ENCODE measurements around the gene IDNK. TPM values are rescaled to one million over a fixed set of nuclear protein-coding genes. Genes with fewer than 3 reads are reported as not detected.

The IDNK gene
- total RNA-seq, 1 donor from 2014 or later: 2.8 TPM

DNA sequence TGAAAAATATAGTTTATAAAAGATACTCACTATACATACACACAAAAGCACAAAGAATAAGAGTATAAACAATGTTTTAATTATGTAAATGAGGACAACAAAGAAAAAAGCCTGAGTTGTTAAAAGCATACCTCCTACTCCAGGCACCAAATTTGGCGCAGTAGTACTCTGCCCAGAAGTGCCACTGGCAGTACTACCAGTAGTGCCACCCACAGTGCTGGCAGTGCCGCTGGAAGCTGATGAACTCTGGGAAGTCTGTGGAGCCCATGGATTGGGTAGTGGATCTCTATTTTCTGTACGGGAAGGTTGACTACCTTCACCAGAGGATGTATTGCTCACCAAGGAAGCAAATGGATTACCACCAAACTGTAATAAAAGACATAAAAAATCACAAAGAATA is 54.7 kb downstream of the IDNK start:
- no peak overlapping the region for H3K27ac Mint-ChIP-seq (ENCODE audit: unreplicated experiment)
- H3K36me3 Mint-ChIP-seq (ENCODE audit: unreplicated experiment): no peaks in the 10 kb centered on the region
- H3K9me3 Mint-ChIP-seq (ENCODE audit: unreplicated experiment): no peaks in the 10 kb centered on the region
- TF ChIP-seq, protein P1, sequence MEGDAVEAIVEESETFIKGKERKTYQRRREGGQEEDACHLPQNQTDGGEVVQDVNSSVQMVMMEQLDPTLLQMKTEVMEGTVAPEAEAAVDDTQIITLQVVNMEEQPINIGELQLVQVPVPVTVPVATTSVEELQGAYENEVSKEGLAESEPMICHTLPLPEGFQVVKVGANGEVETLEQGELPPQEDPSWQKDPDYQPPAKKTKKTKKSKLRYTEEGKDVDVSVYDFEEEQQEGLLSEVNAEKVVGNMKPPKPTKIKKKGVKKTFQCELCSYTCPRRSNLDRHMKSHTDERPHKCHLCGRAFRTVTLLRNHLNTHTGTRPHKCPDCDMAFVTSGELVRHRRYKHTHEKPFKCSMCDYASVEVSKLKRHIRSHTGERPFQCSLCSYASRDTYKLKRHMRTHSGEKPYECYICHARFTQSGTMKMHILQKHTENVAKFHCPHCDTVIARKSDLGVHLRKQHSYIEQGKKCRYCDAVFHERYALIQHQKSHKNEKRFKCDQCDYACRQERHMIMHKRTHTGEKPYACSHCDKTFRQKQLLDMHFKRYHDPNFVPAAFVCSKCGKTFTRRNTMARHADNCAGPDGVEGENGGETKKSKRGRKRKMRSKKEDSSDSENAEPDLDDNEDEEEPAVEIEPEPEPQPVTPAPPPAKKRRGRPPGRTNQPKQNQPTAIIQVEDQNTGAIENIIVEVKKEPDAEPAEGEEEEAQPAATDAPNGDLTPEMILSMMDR (IDR thresholded peaks at IDR 0.05; ENCODE audit: partially characterized antibody, unreplicated experiment): no peak
- DNase-seq: no peak
- H3K4me3 Mint-ChIP-seq (ENCODE audit: unreplicated experiment): no peak overlapping the region
- H3K27me3 Mint-ChIP-seq (ENCODE audit: unreplicated experiment): peaks cover 4% of the 10 kb centered on the region
- no peaks in the 10 kb centered on the region for H3K4me1 Mint-ChIP-seq (ENCODE audit: low read depth, unreplicated experiment)

DNA sequence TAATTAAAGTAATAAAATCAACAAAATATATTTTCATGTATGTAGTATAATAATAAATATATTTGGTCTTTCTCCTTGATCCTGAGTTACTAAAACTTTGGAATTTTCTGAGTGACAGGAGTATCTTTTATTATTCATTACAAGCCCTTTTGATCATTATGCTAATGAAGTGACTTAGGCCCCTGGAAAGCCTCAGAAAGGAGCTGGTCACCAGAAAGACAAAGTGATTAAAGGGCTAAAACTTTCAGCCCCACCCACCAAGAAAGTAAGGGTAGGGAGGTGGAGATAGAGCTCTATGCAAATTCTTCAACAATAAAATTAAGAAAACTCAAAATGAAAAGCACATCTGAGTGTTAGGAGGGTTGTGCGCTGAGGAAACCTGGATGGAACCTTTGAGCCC is 57.3 kb downstream of the IDNK start:
- TF ChIP-seq, protein P1 (IDR thresholded peaks at IDR 0.05; ENCODE audit: partially characterized antibody, unreplicated experiment): no peak
- Mint-ChIP-seq H3K4me3 (ENCODE audit: unreplicated experiment) (no peak overlapping the region), H3K9me3 (ENCODE audit: unreplicated experiment) (no peaks in the 10 kb centered on the region), H3K4me1 (ENCODE audit: low read depth, unreplicated experiment) (no peaks in the 10 kb centered on the region), H3K27me3 (ENCODE audit: unreplicated experiment) (peaks cover 5% of the 10 kb centered on the region), H3K36me3 (ENCODE audit: unreplicated experiment) (no peaks in the 10 kb centered on the region), H3K27ac (ENCODE audit: unreplicated experiment) (no peak overlapping the region)
- no peak for DNase-seq

- Mint-ChIP-seq H3K4me1 (ENCODE audit: low read depth, unreplicated experiment) (no peaks in the 10 kb centered on the region), H3K27me3 (ENCODE audit: unreplicated experiment) (peaks cover 3% of the 10 kb centered on the region), H3K36me3 (ENCODE audit: unreplicated experiment) (no peaks in the 10 kb centered on the region), H3K9me3 (ENCODE audit: unreplicated experiment) (no peaks in the 10 kb centered on the region), H3K27ac (ENCODE audit: unreplicated experiment) (no peak overlapping the region), H3K4me3 (ENCODE audit: unreplicated experiment) (no peak overlapping the region)
- DNase-seq: no peak
- TF ChIP-seq, protein P1 (IDR thresholded peaks at IDR 0.05; ENCODE audit: partially characterized antibody, unreplicated experiment): no peak
Observed at GRCh38 chr9:83681490-83681889, 58.5 kb downstream of the IDNK start.

DNA sequence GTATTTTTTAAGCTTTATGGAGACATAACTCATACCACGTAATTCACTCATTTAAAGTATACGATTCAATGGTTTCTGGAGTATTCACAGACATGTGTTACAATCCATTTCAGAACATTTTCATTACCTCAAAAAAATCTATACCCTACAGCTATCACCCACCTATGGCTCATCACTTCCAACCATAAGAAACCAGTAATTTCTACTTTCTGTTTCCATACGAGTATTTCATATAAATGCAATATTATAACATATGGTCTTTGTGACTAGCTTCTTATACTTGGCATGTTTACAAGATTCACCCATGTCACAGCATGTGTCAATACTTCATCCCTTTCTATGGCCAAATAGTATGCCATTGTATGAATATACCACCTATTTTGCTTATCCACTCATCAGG is 66.0 kb downstream of the IDNK start:
- Mint-ChIP-seq H3K4me3 (ENCODE audit: unreplicated experiment) (no peak overlapping the region), H3K4me1 (ENCODE audit: low read depth, unreplicated experiment) (peaks cover 7% of the 10 kb centered on the region), H3K27me3 (ENCODE audit: unreplicated experiment) (peaks cover 2% of the 10 kb centered on the region), H3K9me3 (ENCODE audit: unreplicated experiment) (peaks cover 1% of the 10 kb centered on the region), H3K27ac (ENCODE audit: unreplicated experiment) (no peak overlapping the region), H3K36me3 (ENCODE audit: unreplicated experiment) (no peaks in the 10 kb centered on the region)
- TF ChIP-seq, protein P1 (IDR thresholded peaks at IDR 0.05; ENCODE audit: partially characterized antibody, unreplicated experiment): no peak
- no peak for DNase-seq

- Mint-ChIP-seq H3K4me1 (ENCODE audit: low read depth, unreplicated experiment) (peaks cover 12% of the 10 kb centered on the region), H3K27me3 (ENCODE audit: unreplicated experiment) (no peaks in the 10 kb centered on the region), H3K27ac (ENCODE audit: unreplicated experiment) (no peak overlapping the region), H3K4me3 (ENCODE audit: unreplicated experiment) (no peak overlapping the region), H3K36me3 (ENCODE audit: unreplicated experiment) (no peaks in the 10 kb centered on the region), H3K9me3 (ENCODE audit: unreplicated experiment) (peaks cover 1% of the 10 kb centered on the region)
- TF ChIP-seq, protein P1 (IDR thresholded peaks at IDR 0.05; ENCODE audit: partially characterized antibody, unreplicated experiment): no peak
- DNase-seq: no peak
Observed at GRCh38 chr9:83691492-83691891, 68.5 kb downstream of the IDNK start.

Other genes with a start within 250 kb of the IDNK start
- gene FRMD3, start 84.7 kb upstream of the IDNK start, total RNA-seq (ENCODE audit: unreplicated experiment): 20.7 TPM
- gene UBQLN1, start 84.8 kb downstream of the IDNK start, total RNA-seq (ENCODE audit: unreplicated experiment): 188 TPM
- gene GKAP1, start 194.6 kb downstream of the IDNK start, total RNA-seq (ENCODE audit: unreplicated experiment): 47.4 TPM

Measured in glutamatergic neuron (in vitro differentiated cells).